BLaER1 (cell line): ENCODE measurements around the gene ACTR5.

Source experiments
- H3K27ac ChIP-seq: shearing (Covaris generic); formaldehyde crosslinking; 2 replicates; pipeline ENCODE4 v1.8.1; 2022
- H3K27me3 ChIP-seq: shearing (Covaris generic); formaldehyde crosslinking; 2 replicates; pipeline ENCODE4 v1.8.1; 2022
- H3K36me3 ChIP-seq: shearing (Covaris generic); formaldehyde crosslinking; 2 replicates; pipeline ENCODE4 v1.8.1; 2022
- H3K4me1 ChIP-seq: shearing (Covaris generic); formaldehyde crosslinking; 2 replicates; pipeline ENCODE4 v1.8.1; 2022
- H3K4me2 ChIP-seq: shearing (Covaris generic); formaldehyde crosslinking; 2 replicates; pipeline ENCODE4 v1.8.1; 2022
- H3K4me3 ChIP-seq: shearing (Covaris generic); formaldehyde crosslinking; 2 replicates; pipeline ENCODE4 v1.8.1; 2022
- H3K9ac ChIP-seq: shearing (Covaris generic); formaldehyde crosslinking; 2 replicates; pipeline ENCODE4 v1.8.1; 2022
- H3K9me3 ChIP-seq: shearing (Covaris generic); formaldehyde crosslinking; 2 replicates; pipeline ENCODE4 v1.8.1; 2022
- H4K20me1 ChIP-seq: shearing (Covaris generic); formaldehyde crosslinking; 2 replicates; pipeline ENCODE4 v1.8.1; 2022
- Cebpa-rat ChIP-seq: shearing (Covaris generic); IDR thresholded peaks from 2 replicates; pipeline ENCODE4 v1.8.1; 2022

Gene ACTR5

GRCh38 chr20:38723017-38723847 is 25.0 kb upstream of the ACTR5 start:
- H3K27me3 ChIP-seq: peaks cover 97% of the 10 kb centered on the region
- peak overlapping the region; percentile 97 for H3K4me2 ChIP-seq
- H3K27ac ChIP-seq: no peak overlapping the region
- peaks cover 60% of the 10 kb centered on the region for H4K20me1 ChIP-seq
- peaks cover 59% of the 10 kb centered on the region for H3K4me1 ChIP-seq
- no peaks in the 10 kb centered on the region for H3K36me3 ChIP-seq
- H3K9me3 ChIP-seq: peaks cover 12% of the 10 kb centered on the region
- H3K9ac ChIP-seq: no peak overlapping the region
- H3K4me3 ChIP-seq: peak overlapping the region; percentile 59
- TF ChIP-seq Cebpa-rat: no peak

GRCh38 chr20:38723848-38724625 is 24.2 kb upstream of the ACTR5 start, which contains the start of gene SLC32A1:
Gene SLC32A1 (plus strand): TSS chr20:38724486. CDS start chr20:38724725, 239 bp downstream.
- no peak for TF ChIP-seq Cebpa-rat
- peaks cover 100% of the 10 kb centered on the region for H3K27me3 ChIP-seq
- no peak within 1 kb of the TSS for H3K9ac ChIP-seq
- H3K36me3 ChIP-seq: no peaks in the 10 kb centered on the region
- peaks cover 12% of the 10 kb centered on the region for H3K9me3 ChIP-seq
- peak within 1 kb of the TSS; percentile 97 for H3K4me2 ChIP-seq
- peak within 1 kb of the TSS; percentile 59 for H3K4me3 ChIP-seq
- H4K20me1 ChIP-seq: peaks cover 66% of the 10 kb centered on the region
- no peak within 1 kb of the TSS for H3K27ac ChIP-seq
- H3K4me1 ChIP-seq: peaks cover 67% of the 10 kb centered on the region

- no peaks in the 10 kb centered on the region for H3K36me3 ChIP-seq
- no peak for TF ChIP-seq Cebpa-rat
- peaks cover 73% of the 10 kb centered on the region for H4K20me1 ChIP-seq
- H3K9me3 ChIP-seq: peaks cover 12% of the 10 kb centered on the region
- H3K4me2 ChIP-seq: peak overlapping the region; percentile 97
- no peak overlapping the region for H3K9ac ChIP-seq
- H3K4me1 ChIP-seq: peaks cover 74% of the 10 kb centered on the region
- peak overlapping the region; percentile 59 for H3K4me3 ChIP-seq
- H3K27ac ChIP-seq: no peak overlapping the region
- peaks cover 100% of the 10 kb centered on the region for H3K27me3 ChIP-seq
These were observed 23.6 kb upstream of the ACTR5 start for GRCh38 chr20:38724626-38725147.

GRCh38 chr20:38725148-38725901 is 22.9 kb upstream of the ACTR5 start:
- Histone ChIP-seq H3K4me1 (peaks cover 80% of the 10 kb centered on the region), H3K9me3 (peaks cover 12% of the 10 kb centered on the region), H3K4me3 (peak overlapping the region; percentile 59), H3K4me2 (peak overlapping the region; percentile 97), H3K27ac (no peak overlapping the region), H4K20me1 (peaks cover 79% of the 10 kb centered on the region), H3K36me3 (no peaks in the 10 kb centered on the region), H3K9ac (no peak overlapping the region), H3K27me3 (peaks cover 100% of the 10 kb centered on the region)
- no peak for TF ChIP-seq Cebpa-rat

GRCh38 chr20:38725931-38726803 is 22.1 kb upstream of the ACTR5 start:
- Histone ChIP-seq H3K27ac (0 out of 2 replicates have a peak overlapping the region, but pooled peaks have one; percentile 26), H3K9me3 (peaks cover 12% of the 10 kb centered on the region), H3K36me3 (no peaks in the 10 kb centered on the region), H3K9ac (peak overlapping the region; percentile 38; the same call in 1 of the 2 replicates), H3K4me3 (peak overlapping the region; percentile 59), H3K27me3 (peaks cover 100% of the 10 kb centered on the region), H3K4me1 (peaks cover 89% of the 10 kb centered on the region), H4K20me1 (peaks cover 84% of the 10 kb centered on the region), H3K4me2 (peak overlapping the region; percentile 97)
- no peak for TF ChIP-seq Cebpa-rat

- Histone ChIP-seq H3K9ac (no peak overlapping the region), H3K27ac (0 out of 2 replicates have a peak overlapping the region, but pooled peaks have one; percentile 26), H3K27me3 (peaks cover 95% of the 10 kb centered on the region), H3K4me2 (peak overlapping the region; percentile 97), H3K4me3 (peak overlapping the region; percentile 59), H3K36me3 (no peaks in the 10 kb centered on the region), H3K4me1 (peaks cover 91% of the 10 kb centered on the region), H3K9me3 (peaks cover 12% of the 10 kb centered on the region), H4K20me1 (peaks cover 84% of the 10 kb centered on the region)
- TF ChIP-seq Cebpa-rat: no peak
These were observed 21.3 kb upstream of the ACTR5 start for GRCh38 chr20:38726804-38727606.

- Histone ChIP-seq H3K27ac (no peak overlapping the region), H3K9me3 (peaks cover 12% of the 10 kb centered on the region), H3K4me1 (peaks cover 87% of the 10 kb centered on the region), H3K9ac (no peak overlapping the region), H3K27me3 (peaks cover 88% of the 10 kb centered on the region), H4K20me1 (peaks cover 79% of the 10 kb centered on the region), H3K4me2 (peak overlapping the region; percentile 97), H3K36me3 (no peaks in the 10 kb centered on the region), H3K4me3 (no peak overlapping the region)
- no peak for TF ChIP-seq Cebpa-rat
These were observed 20.6 kb upstream of the ACTR5 start for GRCh38 chr20:38727607-38728190.
